Esophagus (tissue), 2 donors: ENCODE results near the gene CFDP1. TPM values are rescaled to one million over a fixed set of nuclear protein-coding genes. Genes with fewer than 3 reads are reported as not detected.
"Not testable (repeated sequence)": the region's sequence is repeated elsewhere in the genome, so short reads cannot be mapped to it uniquely, and the experiment has no call there.

Source experiments
- H3K27ac ChIP-seq, 2 donors: one replicate each; pipeline ENCODE4 v1.5.1; 2013; ENCODE audit warnings: low read depth in 2 of 2, mild to moderate bottlenecking in 2 of 2, inconsistent platforms in 1 of 2, low read length in 1 of 2, moderate library complexity in 1 of 2
- H3K27me3 ChIP-seq, 2 donors: one replicate each; pipeline ENCODE4 v1.6.1; 2013; ENCODE audit warnings: low read length in 2 of 2, control low read depth in 1 of 2, mild to moderate bottlenecking in 1 of 2; ENCODE audit not compliant: insufficient read depth in 2 of 2, control insufficient read depth in 1 of 2
- H3K36me3 ChIP-seq, 2 donors: one replicate each; pipeline ENCODE4 v1.6.1; 2013; ENCODE audit warnings: low read length in 1 of 2; ENCODE audit not compliant: control insufficient read depth in 2 of 2, insufficient read depth in 2 of 2
- H3K4me1 ChIP-seq, 2 donors: one replicate each; pipeline ENCODE4 v1.6.1; 2013; ENCODE audit warnings: low read length in 1 of 2; ENCODE audit not compliant: control insufficient read depth in 2 of 2, insufficient read depth in 2 of 2
- H3K4me3 ChIP-seq, 2 donors: one replicate each; pipeline ENCODE4 v1.5.1; 2013; ENCODE audit warnings: low read length in 2 of 2, mild to moderate bottlenecking in 2 of 2, low read depth in 1 of 2, moderate library complexity in 1 of 2
- H3K9me3 ChIP-seq, 2 donors: one replicate each; pipeline ENCODE4 v1.6.1; 2013; ENCODE audit warnings: mild to moderate bottlenecking in 2 of 2, low read depth in 1 of 2, low read length in 1 of 2, moderate library complexity in 1 of 2; ENCODE audit not compliant: control insufficient read depth in 2 of 2, insufficient read depth in 1 of 2
- WGBS, 2 donors: extraction: QIAGEN DNeasy Blood & Tissue Kit; methylation state at CpG; one replicate each; pipeline ENCODE4 v1.1.7; 2013; 5-methylcytosine and 5-hydroxymethylcytosine counted together
- polyA plus RNA-seq, 2 donors: library from polyadenylated mRNA; stranded (reverse); fragments of 200-250 nt; gene quantifications; one replicate each; pipeline ENCODE4 v1.2.3, GENCODE V29; 2013
- donor health status: healthy with polysubstance abuse.
- donor health status: Bipolar disorder and iron deficiency.

Gene CFDP1
- polyA plus RNA-seq, 2 donors, result 34.9 to 37.1 TPM

DNA sequence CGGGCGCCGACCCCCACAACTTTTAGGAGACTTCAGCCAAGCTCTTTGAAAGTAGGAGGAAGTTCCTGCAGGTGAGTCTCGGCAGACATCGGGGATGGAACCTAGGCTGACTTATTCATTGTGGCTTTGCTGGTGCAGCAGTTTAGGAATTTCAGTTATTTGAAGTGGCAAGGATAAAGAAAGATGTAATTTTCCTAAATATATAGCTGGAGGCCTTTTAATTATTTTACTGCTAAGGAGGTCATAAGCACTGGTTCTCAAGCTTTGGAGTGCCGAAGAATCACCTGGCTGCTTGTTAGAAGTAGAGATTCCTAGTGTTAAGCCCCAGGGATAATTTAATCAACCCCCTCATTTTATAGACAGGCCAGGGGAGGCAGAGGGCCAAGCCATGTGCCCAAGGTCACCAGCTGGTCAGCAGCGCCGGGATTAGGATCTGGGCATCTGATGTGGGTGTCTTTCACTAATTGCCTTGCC lies 152.9 kb downstream of the CFDP1 start:
- no peak overlapping the region for H3K27ac ChIP-seq
- H3K36me3 ChIP-seq, result no peaks in the 10 kb centered on the region
- H3K4me1 ChIP-seq, result no peaks in the 10 kb centered on the region
- no peak overlapping the region for H3K4me3 ChIP-seq
- H3K9me3 ChIP-seq, result no peaks in the 10 kb centered on the region
- no peaks in the 10 kb centered on the region for H3K27me3 ChIP-seq
- WGBS, 2 donors, result 53 to 75% methylated on average over 8 of the region's 8 CpGs

DNA sequence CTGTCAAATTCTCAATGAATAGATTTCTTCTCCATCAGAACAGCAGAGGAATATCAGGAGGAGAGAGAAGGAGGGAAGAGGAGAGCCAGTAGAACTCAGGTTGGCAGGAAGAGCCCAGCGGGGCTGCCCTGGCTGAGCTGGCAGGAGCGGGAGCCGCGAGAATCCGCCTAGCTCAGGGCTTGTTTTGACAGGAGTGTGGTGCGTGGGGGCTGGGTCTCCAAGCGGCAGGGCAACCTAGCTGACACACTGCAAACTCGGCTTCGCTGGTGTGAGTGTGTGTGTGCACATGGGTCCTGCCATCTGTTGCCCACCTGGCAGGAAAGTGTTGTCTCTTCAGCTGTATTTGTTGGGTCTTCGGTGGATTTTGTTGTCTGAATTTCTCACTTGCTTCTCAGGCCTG lies 154.0 kb downstream of the CFDP1 start:
- H3K4me3 ChIP-seq, result no peak overlapping the region
- H3K27me3 ChIP-seq, result no peaks in the 10 kb centered on the region
- H3K9me3 ChIP-seq, result no peaks in the 10 kb centered on the region
- WGBS, 2 donors, result 44 to 47% methylated on average over 10 of the region's 10 CpGs
- no peaks in the 10 kb centered on the region for H3K4me1 ChIP-seq
- no peaks in the 10 kb centered on the region for H3K36me3 ChIP-seq
- no peak overlapping the region for H3K27ac ChIP-seq

DNA sequence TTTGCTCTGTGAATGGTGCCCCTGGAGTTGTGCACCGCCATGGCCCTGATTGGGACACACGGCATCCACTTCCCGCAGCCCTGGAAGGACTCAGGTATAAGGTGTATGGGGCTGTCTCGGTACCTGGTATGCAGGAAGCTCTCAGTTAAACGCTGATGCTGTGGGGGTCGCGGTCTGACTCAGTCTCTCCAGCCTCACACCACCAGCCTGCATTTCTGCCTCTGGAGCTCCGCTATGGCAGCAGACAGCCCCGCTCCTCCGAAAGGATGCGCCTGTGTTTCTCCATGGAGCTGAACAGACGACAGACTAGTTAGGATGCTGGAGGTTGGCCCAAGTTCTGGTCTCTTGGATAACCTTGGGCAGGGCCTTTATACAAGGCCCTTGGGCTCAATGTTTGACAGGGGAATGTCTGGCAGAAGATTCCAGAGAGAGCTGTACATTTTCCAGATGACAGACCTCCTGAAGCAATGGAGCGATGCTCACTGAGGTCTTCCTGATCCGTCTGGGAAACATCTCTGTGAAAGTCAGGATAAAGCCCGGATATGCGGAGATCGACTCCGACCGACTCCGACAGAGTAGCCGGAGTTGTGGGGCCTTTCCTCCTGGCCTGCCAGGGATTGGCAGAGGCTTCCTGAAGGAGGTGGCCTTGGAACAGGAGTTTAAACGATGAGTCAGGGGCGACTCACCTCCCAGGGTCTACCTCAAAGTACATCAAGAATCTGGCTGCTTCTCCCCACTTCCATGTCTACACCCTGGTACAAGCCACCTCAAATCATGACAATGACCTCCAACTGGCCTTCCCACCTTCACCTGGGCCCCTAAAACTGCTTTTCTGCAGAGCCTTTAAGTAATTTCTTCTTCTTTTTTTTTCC lies 160.0 kb downstream of the CFDP1 start:
- no peaks in the 10 kb centered on the region for H3K36me3 ChIP-seq
- WGBS, 2 donors, result 88 to 89% methylated on average over 23 of the region's 23 CpGs
- H3K4me1 ChIP-seq, result peaks cover 0 to 2% of the 10 kb centered on the region in 2 donors
- H3K9me3 ChIP-seq, result no peaks in the 10 kb centered on the region
- H3K27ac ChIP-seq, result no peak overlapping the region
- H3K4me3 ChIP-seq, result no peak overlapping the region
- H3K27me3 ChIP-seq, result no peaks in the 10 kb centered on the region

- not testable (repeated sequence) for H3K4me1 ChIP-seq, H3K9me3 ChIP-seq, H3K27ac ChIP-seq, H3K27me3 ChIP-seq, H3K36me3 ChIP-seq, H3K4me3 ChIP-seq
- WGBS, 2 donors, result 93 to 95% methylated on average over 10 of the region's 10 CpGs
These were observed 160.7 kb downstream of the CFDP1 start for GRCh38 chr16:75272629-75273028.

GRCh38 chr16:75272097-75272551 lies 161.2 kb downstream of the CFDP1 start:
- Histone ChIP-seq H3K27me3 (no peaks in the 10 kb centered on the region), H3K4me1 (peaks cover 6 to 11% of the 10 kb centered on the region in 2 donors), H3K27ac (no peak overlapping the region), H3K4me3 (no peak overlapping the region), H3K36me3 (no peaks in the 10 kb centered on the region), H3K9me3 (no peaks in the 10 kb centered on the region)
- WGBS, 2 donors, result 58 to 66% methylated on average over 12 of the region's 12 CpGs

DNA sequence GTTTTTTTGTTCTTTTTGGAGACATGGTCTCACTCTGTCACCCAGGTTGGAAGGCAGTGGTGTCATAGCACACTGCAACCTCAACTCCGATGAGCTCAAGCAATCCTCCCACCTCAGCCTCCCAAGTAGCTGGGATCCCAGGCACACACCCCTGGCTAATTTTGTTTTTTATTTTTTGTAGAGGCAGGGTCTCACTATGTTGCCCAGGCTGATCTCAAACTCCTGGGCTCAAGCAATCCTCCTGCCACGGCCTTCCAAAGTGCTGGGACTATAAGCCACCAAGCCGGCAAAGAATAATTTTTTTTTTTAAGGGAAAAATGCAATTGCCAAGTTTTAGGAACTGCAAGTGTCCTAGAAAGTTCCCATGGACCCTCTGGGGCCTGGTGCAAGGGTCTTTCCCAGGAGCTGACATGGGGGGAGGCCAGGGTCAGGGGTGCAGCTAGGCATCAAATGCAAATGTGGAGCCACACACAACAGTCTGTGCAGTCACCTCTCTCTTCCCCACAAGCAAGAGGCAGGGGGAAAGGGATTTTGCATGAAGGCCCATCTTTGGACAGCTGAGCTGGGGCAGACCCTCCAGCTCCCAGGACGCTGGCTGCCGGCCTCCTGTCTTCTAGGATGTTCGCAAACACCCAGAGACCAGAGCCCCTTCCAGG lies 161.7 kb downstream of the CFDP1 start:
- H3K4me3 ChIP-seq, result no peak overlapping the region
- no peak overlapping the region for H3K27ac ChIP-seq
- peaks cover 6 to 14% of the 10 kb centered on the region in 2 donors for H3K4me1 ChIP-seq
- no peaks in the 10 kb centered on the region for H3K9me3 ChIP-seq
- WGBS, 2 donors, result 84 to 85% methylated on average over 6 of the region's 6 CpGs
- H3K36me3 ChIP-seq, result no peaks in the 10 kb centered on the region
- H3K27me3 ChIP-seq, result no peaks in the 10 kb centered on the region

DNA sequence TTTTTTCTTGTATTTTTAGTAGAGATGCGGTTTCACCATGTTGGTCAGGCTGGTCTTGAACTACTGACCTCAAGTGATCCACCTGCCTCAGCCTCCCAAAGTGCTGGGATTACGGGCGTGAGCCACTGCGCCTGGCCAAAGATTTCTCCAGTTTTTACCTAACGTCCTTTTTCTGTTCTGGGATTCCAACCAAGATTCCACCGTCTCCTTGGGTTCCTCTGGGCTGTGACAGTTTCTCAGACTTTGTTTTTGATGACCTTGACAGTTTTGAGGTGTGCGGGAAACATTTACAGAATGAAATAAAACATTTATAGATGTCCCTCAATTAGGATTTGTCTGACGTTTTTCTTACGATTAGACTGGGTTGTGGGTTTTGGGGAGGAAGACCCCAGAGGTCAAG lies 163.9 kb downstream of the CFDP1 start:
- H3K4me1 ChIP-seq, result peaks cover 9 to 26% of the 10 kb centered on the region in 2 donors
- H3K36me3 ChIP-seq, H3K27ac ChIP-seq, H3K9me3 ChIP-seq, H3K27me3 ChIP-seq, H3K4me3 ChIP-seq: not testable (repeated sequence)
- WGBS, 2 donors, result 66 to 82% methylated on average over 9 of the region's 9 CpGs

- H3K36me3 ChIP-seq, result no peaks in the 10 kb centered on the region
- H3K9me3 ChIP-seq, result no peaks in the 10 kb centered on the region
- H3K4me3 ChIP-seq, result no peak overlapping the region
- H3K4me1 ChIP-seq, result peaks cover 13 to 39% of the 10 kb centered on the region in 2 donors
- no peak overlapping the region for H3K27ac ChIP-seq
- H3K27me3 ChIP-seq, result no peaks in the 10 kb centered on the region
- WGBS, 2 donors, result 48 to 56% methylated on average over 10 of the region's 10 CpGs
These were observed 165.6 kb downstream of the CFDP1 start for GRCh38 chr16:75267631-75268264.

GRCh38 chr16:75266738-75267630 lies 166.3 kb downstream of the CFDP1 start:
- H3K27me3 ChIP-seq, result no peaks in the 10 kb centered on the region
- H3K27ac ChIP-seq, result peak overlapping the region in 1 of 2 donors; percentile 6
- WGBS, 2 donors, result 66 to 75% methylated on average over 19 to 27 of the region's 27 CpGs
- peaks cover 19 to 42% of the 10 kb centered on the region in 2 donors for H3K4me1 ChIP-seq
- H3K4me3 ChIP-seq, result no peak overlapping the region
- no peaks in the 10 kb centered on the region for H3K9me3 ChIP-seq
- no peaks in the 10 kb centered on the region for H3K36me3 ChIP-seq
